GM23338 (cell line): Measurements from ENCODE around the gene CABLES1.

Experiments used
- EZH2phosphoT487 ChIP-seq: fragments of 200-600 bp; sonication (generic); IDR thresholded peaks from one replicate; pipeline ENCODE4 v1.8.1; 2018; ENCODE audit warnings: antibody characterized with exemption; ENCODE audit not compliant: unreplicated experiment
- REST ChIP-seq: IDR thresholded peaks from one replicate; pipeline ENCODE4 v1.6.1; 2018; ENCODE audit warnings: antibody characterized with exemption; ENCODE audit not compliant: unreplicated experiment

GRCh38 chr18:23232331-23232730 is 97.0 kb downstream of the CABLES1 start:
- TF ChIP-seq REST (no peak), EZH2phosphoT487 (no peak)
